IPS-18c (cell line): ENCODE measurements around the gene ADCY9.
"Not testable (repeated sequence)": the region's sequence is repeated elsewhere in the genome, so short reads cannot be mapped to it uniquely, and the experiment has no call there.

ENCODE experiments used
- H3K4me3 ChIP-seq: 2 replicates; pipeline ENCODE4 v1.7.0; 2013; ENCODE audit warnings: low read depth, mild to moderate bottlenecking, low read length, moderate library complexity; ENCODE audit not compliant: insufficient read depth
- H3K9me3 ChIP-seq: one replicate; pipeline ENCODE4 v1.6.1; 2013; ENCODE audit warnings: mild to moderate bottlenecking, low read length, moderate library complexity; ENCODE audit not compliant: control insufficient read depth, insufficient read depth

Gene ADCY9

GRCh38 chr16:4057439-4057877, 58.8 kb downstream of the ADCY9 start:
- no peak overlapping the region for H3K4me3 ChIP-seq
- H3K9me3 ChIP-seq, result peaks cover 3% of the 10 kb centered on the region

GRCh38 chr16:4056161-4057105, 59.8 kb downstream of the ADCY9 start:
- H3K9me3 ChIP-seq, result peaks cover 3% of the 10 kb centered on the region
- no peak overlapping the region for H3K4me3 ChIP-seq

- Histone ChIP-seq H3K9me3 (peaks cover 3% of the 10 kb centered on the region), H3K4me3 (no peak overlapping the region)
Measured at GRCh38 chr16:4055748-4056147, 60.5 kb downstream of the ADCY9 start.

- H3K9me3 ChIP-seq, result no peaks in the 10 kb centered on the region
- H3K4me3 ChIP-seq, result no peak overlapping the region
Measured at GRCh38 chr16:4053301-4053845, 62.9 kb downstream of the ADCY9 start.

GRCh38 chr16:4052801-4053293, 63.4 kb downstream of the ADCY9 start:
- no peaks in the 10 kb centered on the region for H3K9me3 ChIP-seq
- H3K4me3 ChIP-seq, result no peak overlapping the region

GRCh38 chr16:4052096-4052495, 64.1 kb downstream of the ADCY9 start:
- no peak overlapping the region for H3K4me3 ChIP-seq

GRCh38 chr16:4051591-4051990, 64.7 kb downstream of the ADCY9 start:
- no peaks in the 10 kb centered on the region for H3K9me3 ChIP-seq
- no peak overlapping the region for H3K4me3 ChIP-seq

More at GRCh38 chr16:4052096-4052495, 64.1 kb downstream of the ADCY9 start:
- H3K9me3 ChIP-seq, result no peaks in the 10 kb centered on the region

- no peak overlapping the region for H3K4me3 ChIP-seq
- H3K9me3 ChIP-seq, result no peaks in the 10 kb centered on the region
Measured at GRCh38 chr16:4049031-4049430, 67.2 kb downstream of the ADCY9 start.

GRCh38 chr16:4048481-4048880, 67.8 kb downstream of the ADCY9 start:
- no peak overlapping the region for H3K4me3 ChIP-seq
- no peaks in the 10 kb centered on the region for H3K9me3 ChIP-seq

- no peaks in the 10 kb centered on the region for H3K9me3 ChIP-seq
- no peak overlapping the region for H3K4me3 ChIP-seq
Measured at GRCh38 chr16:4046221-4046620, 70.0 kb downstream of the ADCY9 start.

GRCh38 chr16:4045561-4045960, 70.7 kb downstream of the ADCY9 start:
- not testable (repeated sequence) for H3K4me3 ChIP-seq, H3K9me3 ChIP-seq

GRCh38 chr16:4042581-4042980, 73.7 kb downstream of the ADCY9 start:
- H3K4me3 ChIP-seq, result no peak overlapping the region

GRCh38 chr16:4038448-4038847, 77.8 kb downstream of the ADCY9 start:
- Histone ChIP-seq H3K9me3 (no peaks in the 10 kb centered on the region), H3K4me3 (no peak overlapping the region)

More at GRCh38 chr16:4042581-4042980, 73.7 kb downstream of the ADCY9 start:
- no peaks in the 10 kb centered on the region for H3K9me3 ChIP-seq

GRCh38 chr16:4036952-4037351, 79.3 kb downstream of the ADCY9 start:
- H3K9me3 ChIP-seq, H3K4me3 ChIP-seq: not testable (repeated sequence)

- H3K4me3 ChIP-seq, result no peak overlapping the region
Measured at GRCh38 chr16:4034963-4035362, 81.3 kb downstream of the ADCY9 start.

GRCh38 chr16:4033951-4034350, 82.3 kb downstream of the ADCY9 start:
- Histone ChIP-seq H3K9me3 (no peaks in the 10 kb centered on the region), H3K4me3 (no peak overlapping the region)

More at GRCh38 chr16:4034963-4035362, 81.3 kb downstream of the ADCY9 start:
- no peaks in the 10 kb centered on the region for H3K9me3 ChIP-seq

- Histone ChIP-seq H3K9me3 (no peaks in the 10 kb centered on the region), H3K4me3 (no peak overlapping the region)
Measured at GRCh38 chr16:4032768-4033167, 83.5 kb downstream of the ADCY9 start.

GRCh38 chr16:4028144-4028543, 88.1 kb downstream of the ADCY9 start:
- H3K9me3 ChIP-seq, result peaks cover 5% of the 10 kb centered on the region
- H3K4me3 ChIP-seq, result no peak overlapping the region
